PC-9 (cell line): ENCODE results near the gene BLM. TPM values are rescaled to one million over a fixed set of nuclear protein-coding genes. Genes with fewer than 3 reads are reported as not detected.
"Not testable (repeated sequence)": the region's sequence is repeated elsewhere in the genome, so short reads cannot be mapped to it uniquely, and the experiment has no call there.

ENCODE experiments used
- Bru-seq: library from RNA; stranded (reverse); fragments of 400-500 nt; gene quantifications from one replicate; lab custom pipeline; 2021; lab: Mats Ljungman, UMichigan
- BruChase-seq, 2 experiments: library from RNA; stranded (reverse); fragments of 400-500 nt; gene quantifications; one replicate each; lab custom pipeline; 2021; lab: Mats Ljungman, UMichigan
- BruUV-seq: library from RNA; stranded (reverse); fragments of 400-500 nt; replicated peaks from 2 replicates; lab custom pipeline; 2021; lab: Mats Ljungman, UMichigan
- CTCF ChIA-PET: fragments of 300-600 bp; sonication (Branson Sonifier 250); formaldehyde crosslinking; loops from one replicate; lab custom pipeline; 2022; ENCODE audit warnings: antibody characterized with exemption; lab: Charles Lee
- POLR2A ChIA-PET: fragments of 300-600 bp; sonication (Branson Sonifier 250); formaldehyde crosslinking; loops from one replicate; lab custom pipeline; 2022; ENCODE audit warnings: antibody characterized with exemption; ENCODE audit not compliant: unreplicated experiment; lab: Charles Lee
- DNase-seq, 2 experiments: peaks; one replicate each; pipeline versions ENCODE4 v3.0.0 to v3.0.0-alpha.2; 2015 to 2022; ENCODE audit warnings: mixed read lengths in 1 of 2
- H2AFZ ChIP-seq: fragments of 200-600 bp; sonication (generic); 2 replicates; pipeline ENCODE4 v1.8.1; 2017; ENCODE audit warnings: antibody characterized with exemption
- H3F3A ChIP-seq: fragments of 200-600 bp; sonication (generic); 2 replicates; pipeline ENCODE4 v1.8.1; 2017; ENCODE audit warnings: antibody characterized with exemption, mild to moderate bottlenecking, low read depth; ENCODE audit not compliant: insufficient read depth
- H3K27ac ChIP-seq: fragments of 200-600 bp; sonication (generic); 2 replicates; pipeline ENCODE4 v1.6.1; 2016; ENCODE audit warnings: mixed run types
- H3K27me3 ChIP-seq: fragments of 200-600 bp; sonication (generic); 2 replicates; pipeline ENCODE4 v1.6.1; 2016; ENCODE audit warnings: low read depth, mixed run types; ENCODE audit not compliant: insufficient read depth
- H3K36me3 ChIP-seq: fragments of 200-600 bp; sonication (generic); 2 replicates; pipeline ENCODE4 v1.6.1; 2016; ENCODE audit warnings: low read depth, mixed run types
- H3K4me1 ChIP-seq: fragments of 200-600 bp; sonication (generic); replicated peaks from 2 replicates; pipeline ENCODE4 v1.6.1; 2016; ENCODE audit warnings: mixed run types; ENCODE audit not compliant: insufficient read depth
- H3K4me2 ChIP-seq: fragments of 200-600 bp; sonication (generic); 2 replicates; pipeline ENCODE4 v1.6.1; 2017; ENCODE audit warnings: mixed run types
- H3K4me3 ChIP-seq: fragments of 200-600 bp; sonication (generic); 2 replicates; pipeline ENCODE4 v1.6.1; 2016; ENCODE audit warnings: mixed run types
- H3K79me2 ChIP-seq: fragments of 200-600 bp; sonication (generic); 2 replicates; pipeline ENCODE4 v1.6.1; 2017; ENCODE audit warnings: low read depth, mixed run types
- H3K9me2 ChIP-seq: fragments of 200-600 bp; sonication (generic); 2 replicates; pipeline ENCODE4 v1.8.1; 2017; ENCODE audit warnings: mild to moderate bottlenecking; ENCODE audit not compliant: insufficient read depth
- H3K9me3 ChIP-seq: fragments of 200-600 bp; sonication (generic); 2 replicates; pipeline ENCODE4 v1.8.1; 2016; ENCODE audit warnings: low read depth; ENCODE audit not compliant: insufficient read depth
- H4K20me1 ChIP-seq: fragments of 200-600 bp; sonication (generic); 2 replicates; pipeline ENCODE4 v1.8.1; 2017; ENCODE audit not compliant: insufficient read depth
- EZH2 ChIP-seq: fragments of 200-600 bp; sonication (generic); IDR thresholded peaks from 2 replicates; pipeline ENCODE4 v1.8.0; 2017; ENCODE audit warnings: antibody characterized with exemption, low read depth
- intact Hi-C: fragments of 100-400 bp; cut with micrococcal nuclease; formaldehyde crosslinking; loops from one replicate; pipeline ENCODE4 v1.10.0; 2022; ENCODE audit not compliant: unreplicated experiment
- long read RNA-seq: library from polyadenylated mRNA; stranded (forward); transcript quantifications from one replicate; pipeline ENCODE4 v2.0.0, GENCODE V29; 2022
- total RNA-seq: library from RNA; stranded (reverse); gene quantifications from 2 replicates; pipeline ENCODE4 v1.2.3, GENCODE V29; 2021
- TF ChIP-seq, protein P1 (sequence below): fragments of 200-600 bp; sonication (generic); conservative IDR thresholded peaks from 2 replicates; pipeline ENCODE4 v1.6.1; 2017; ENCODE audit warnings: mixed run types, antibody characterized with exemption, mild to moderate bottlenecking, moderate library complexity

The BLM gene
- total RNA-seq (15.1 and 19.1 TPM in 2 replicates), Bru-seq, nascent RNA (percentile 75 among the genes with signal in this experiment), BruChase-seq, experiment 1, labeled RNA remaining after a 2-hour chase (percentile 67 among the genes with signal in this experiment), BruChase-seq, experiment 2, labeled RNA remaining after a 6-hour chase (percentile 75 among the genes with signal in this experiment)
- long read RNA-seq, full-length matches to known transcripts, result 13 of 22 reads
- long read RNA-seq, partial matches to known transcripts, result 2 of 22 reads
- long read RNA-seq, other reads (novel, unspliced or antisense), result 7 of 22 reads

DNA sequence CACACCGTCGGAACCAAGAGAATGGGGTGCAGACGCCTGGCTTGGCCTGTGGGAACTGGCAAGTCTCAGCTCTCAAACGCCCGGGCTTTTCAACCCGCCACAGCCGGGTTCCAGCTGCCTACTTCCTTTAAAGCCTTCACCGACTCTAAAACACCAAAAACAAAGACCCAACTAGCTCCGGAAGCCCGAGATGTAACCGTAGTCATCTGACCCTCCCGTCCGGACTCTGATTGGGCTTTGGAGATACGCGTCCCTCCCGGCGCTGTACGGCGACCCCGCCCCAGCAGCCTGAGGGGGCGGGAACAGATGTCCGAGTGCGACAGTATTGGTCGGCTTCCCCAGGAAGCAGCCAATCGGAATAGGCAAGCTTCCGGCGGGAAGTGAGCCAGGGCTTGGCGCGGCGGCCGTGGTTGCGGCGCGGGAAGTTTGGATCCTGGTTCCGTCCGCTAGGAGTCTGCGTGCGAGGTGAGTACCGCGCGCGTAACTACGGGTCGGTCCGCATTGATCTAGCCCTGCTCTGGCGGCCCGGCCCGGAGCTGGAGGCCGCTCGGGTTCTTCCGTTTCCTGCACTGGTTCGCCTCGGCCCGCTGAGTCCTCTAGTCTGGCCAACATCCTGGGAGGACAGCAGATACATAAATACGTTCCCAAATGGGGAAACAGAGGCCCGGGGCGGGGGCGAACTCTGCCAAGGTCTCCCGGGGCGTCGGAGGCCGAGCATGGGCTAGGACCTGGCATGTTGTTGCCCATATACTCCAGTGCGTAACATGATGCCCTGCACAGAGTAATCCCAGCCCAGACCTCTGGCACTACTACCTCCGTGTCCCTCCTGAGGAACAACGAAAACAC is at the start of gene BLM:
TSS of gene BLM (plus strand) at position 371 of the 846 bp plus-strand sequence. CDS start 30,047 bp downstream, outside the sequence.
- CTCF ChIA-PET, result interaction anchor here (0.6 to 0.9 kb wide), 3 partner anchors 69 to 502 kb away, joined by 3 to 4 read pairs (median 4); no protein-coding TSS in a partner anchor
- Histone ChIP-seq H3K9me3 (peaks cover 4% of the 10 kb centered on the region), H4K20me1 (no peaks in the 10 kb centered on the region), H3K27me3 (no peaks in the 10 kb centered on the region), H3K4me1 (peaks cover 12% of the 10 kb centered on the region), H2AFZ (peak within 1 kb of the TSS; percentile 96), H3K36me3 (no peaks in the 10 kb centered on the region), H3K4me2 (peak within 1 kb of the TSS; percentile 85), H3F3A (no peaks in the 10 kb centered on the region; the same call in 1 of the 2 replicates), H3K4me3 (peak within 1 kb of the TSS; percentile 74), H3K9me2 (no peaks in the 10 kb centered on the region), H3K79me2 (peaks cover 29% of the 10 kb centered on the region), H3K27ac (peak within 1 kb of the TSS; percentile 50; the same call in 1 of the 2 replicates)
- peak; percentile 88 to 95 for DNase-seq
- intact Hi-C loops, result loop anchor here (5.0 kb wide), 2 partner anchors 155 to 215 kb away; partner anchors contain the start of gene HDDC3
- no peak for TF ChIP-seq EZH2
- TF ChIP-seq, protein P1, sequence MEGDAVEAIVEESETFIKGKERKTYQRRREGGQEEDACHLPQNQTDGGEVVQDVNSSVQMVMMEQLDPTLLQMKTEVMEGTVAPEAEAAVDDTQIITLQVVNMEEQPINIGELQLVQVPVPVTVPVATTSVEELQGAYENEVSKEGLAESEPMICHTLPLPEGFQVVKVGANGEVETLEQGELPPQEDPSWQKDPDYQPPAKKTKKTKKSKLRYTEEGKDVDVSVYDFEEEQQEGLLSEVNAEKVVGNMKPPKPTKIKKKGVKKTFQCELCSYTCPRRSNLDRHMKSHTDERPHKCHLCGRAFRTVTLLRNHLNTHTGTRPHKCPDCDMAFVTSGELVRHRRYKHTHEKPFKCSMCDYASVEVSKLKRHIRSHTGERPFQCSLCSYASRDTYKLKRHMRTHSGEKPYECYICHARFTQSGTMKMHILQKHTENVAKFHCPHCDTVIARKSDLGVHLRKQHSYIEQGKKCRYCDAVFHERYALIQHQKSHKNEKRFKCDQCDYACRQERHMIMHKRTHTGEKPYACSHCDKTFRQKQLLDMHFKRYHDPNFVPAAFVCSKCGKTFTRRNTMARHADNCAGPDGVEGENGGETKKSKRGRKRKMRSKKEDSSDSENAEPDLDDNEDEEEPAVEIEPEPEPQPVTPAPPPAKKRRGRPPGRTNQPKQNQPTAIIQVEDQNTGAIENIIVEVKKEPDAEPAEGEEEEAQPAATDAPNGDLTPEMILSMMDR, result no peak; the same call in 1 of the 2 replicates
- TSS peak; percentile 59 for BruUV-seq
- POLR2A ChIA-PET, result interaction anchor here (0.5 to 0.7 kb wide), 5 partner anchors 30 to 490 kb away, joined by 3 to 5 read pairs (median 4); no protein-coding TSS in a partner anchor

DNA sequence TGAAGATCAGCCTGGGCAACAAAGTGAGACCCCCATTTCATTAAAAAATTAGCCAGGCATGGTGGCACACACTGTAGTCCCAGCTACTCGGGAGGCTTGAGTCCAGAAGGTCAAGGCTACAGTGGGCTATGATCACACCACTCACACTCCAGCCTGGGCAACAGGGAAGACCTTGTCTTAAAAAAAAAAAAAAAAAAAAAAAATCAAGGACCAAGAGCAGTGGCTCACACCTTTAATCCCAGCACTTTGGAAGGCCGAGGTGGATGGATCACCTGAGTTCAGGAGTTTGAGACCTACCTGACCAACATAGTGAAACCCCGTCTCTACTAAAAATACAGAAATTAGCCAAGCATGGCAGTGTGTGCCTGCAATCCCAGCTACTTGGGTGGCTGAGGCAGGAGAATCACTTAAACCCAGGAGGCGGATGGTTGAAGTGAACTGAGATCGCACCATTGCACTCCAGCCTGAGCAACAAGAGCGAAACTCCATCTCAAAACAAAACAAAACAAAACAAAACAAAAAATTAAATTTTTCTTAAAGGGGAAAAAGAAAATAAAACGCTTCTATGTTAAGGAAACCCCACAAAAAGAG is 49.3 kb upstream of the BLM start:
- CTCF ChIA-PET, result interaction anchor here (0.8 kb wide), 1 partner anchor 374 kb away, joined by 3 read pairs; no protein-coding TSS in a partner anchor

DNA sequence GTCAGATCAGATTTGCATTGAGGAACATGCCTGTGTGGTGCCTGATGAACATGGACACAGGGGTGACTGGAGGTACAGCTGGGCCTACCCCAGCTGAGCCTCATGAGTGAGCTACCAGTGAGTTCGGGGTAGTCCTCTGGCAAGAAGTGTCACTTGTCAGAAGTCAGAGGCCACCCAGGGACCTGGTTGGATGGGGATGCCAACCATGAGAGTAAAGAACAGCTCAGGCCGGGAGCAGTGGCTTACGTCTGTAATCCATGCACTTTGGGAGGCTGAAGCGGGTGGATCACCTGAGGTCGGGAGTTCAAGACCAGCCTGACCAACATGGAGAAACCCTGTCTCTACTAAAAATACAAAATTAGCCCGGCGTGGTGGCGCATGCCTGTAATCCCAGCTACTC is 46.5 kb upstream of the BLM start:
- POLR2A ChIA-PET, H3K4me2 ChIP-seq, H3K9me2 ChIP-seq, CTCF ChIA-PET, BruUV-seq, intact Hi-C loops, H3K27me3 ChIP-seq, H3K36me3 ChIP-seq, H4K20me1 ChIP-seq, H3K27ac ChIP-seq, H3K79me2 ChIP-seq, H3K4me3 ChIP-seq, H3K9me3 ChIP-seq, DNase-seq, H2AFZ ChIP-seq: not testable (repeated sequence)
- H3K4me1 ChIP-seq, result peaks cover 24% of the 10 kb centered on the region
- H3F3A ChIP-seq, result peaks cover 13% of the 10 kb centered on the region; the same call in 1 of the 2 replicates

More for the DNA sequence above, 49.3 kb upstream of the BLM start:
- H3K9me3 ChIP-seq, H3K27me3 ChIP-seq, H4K20me1 ChIP-seq, DNase-seq, BruUV-seq, POLR2A ChIA-PET, H3K79me2 ChIP-seq, H3K4me3 ChIP-seq, H3K9me2 ChIP-seq, H3K36me3 ChIP-seq: not testable (repeated sequence)
- intact Hi-C loops, result loop anchor here (5.0 kb wide), 1 partner anchor 1969 kb away; no protein-coding TSS in a partner anchor
- H3K27ac ChIP-seq, result peak overlapping the region; percentile 52
- peaks cover 31% of the 10 kb centered on the region for H3K4me1 ChIP-seq
- 0 out of 2 replicates have a peak overlapping the region, but pooled peaks have one; percentile 23 for H2AFZ ChIP-seq
- H3F3A ChIP-seq, result peaks cover 15% of the 10 kb centered on the region; the same call in 1 of the 2 replicates
- H3K4me2 ChIP-seq, result peak overlapping the region; percentile 44; the same call in 1 of the 2 replicates
